ENCODE measurements around the gene FUCA1. TPM values are rescaled to one million over a fixed set of nuclear protein-coding genes. Genes with fewer than 3 reads are reported as not detected.
"Not testable (repeated sequence)": the region's sequence is repeated elsewhere in the genome, so short reads cannot be mapped to it uniquely, and the experiment has no call there.

Gene FUCA1
- total RNA-seq, 4 donors from 2014 or later = 30.4 to 231 (median 92.9) TPM

- peaks cover 11 to 24% (median 22%) of the 10 kb centered on the region in 4 donors for H3K4me1 ChIP-seq
- H3K27ac ChIP-seq = no peak overlapping the region
- no peaks in the 10 kb centered on the region for H3K9me3 ChIP-seq
- H3K36me3 ChIP-seq = peaks cover 0 to 6% (median 0%) of the 10 kb centered on the region in 4 donors
- H3K4me3 ChIP-seq = no peak overlapping the region
- in situ Hi-C loops (cut with MboI; ENCODE audit: low pct_ligation_motif_present in 1 of 4, low pct_unique_long_range_greater_than_20kb in 1 of 4, low sequenced_read_pairs in 3 of 4) (loop anchor here in 2 of 4 donors (10.0 to 25.0 kb wide), 2 partner anchors 59 to 106 kb away; partner anchors contain the start of genes CNR2 (in 1 of the 2) and FUCA1 (in 1 of the 2)), intact Hi-C loops (cut with DNase I; ENCODE audit: low total_unique reads) (loop anchor here (10.0 kb wide), 1 partner anchor 59 kb away; the partner anchor contains the start of gene FUCA1)
- no peak for DNase-seq
- no peak for TF ChIP-seq CTCF (IDR thresholded peaks at IDR 0.05)
- no peak for TF ChIP-seq POLR2AphosphoS5 (IDR thresholded peaks at IDR 0.05)
- TF ChIP-seq EP300 (IDR thresholded peaks at IDR 0.05; ENCODE audit: low read depth) = no peak
- no peaks in the 10 kb centered on the region for H3K27me3 ChIP-seq
- 77 to 80% methylated on average over 1 to 6 of the region's 6 CpGs for WGBS, 2 donors (ENCODE audit: low coverage in 1 of 2)
Observed at GRCh38 chr1:23806280-23806679, 61.8 kb downstream of the FUCA1 start.

DNA sequence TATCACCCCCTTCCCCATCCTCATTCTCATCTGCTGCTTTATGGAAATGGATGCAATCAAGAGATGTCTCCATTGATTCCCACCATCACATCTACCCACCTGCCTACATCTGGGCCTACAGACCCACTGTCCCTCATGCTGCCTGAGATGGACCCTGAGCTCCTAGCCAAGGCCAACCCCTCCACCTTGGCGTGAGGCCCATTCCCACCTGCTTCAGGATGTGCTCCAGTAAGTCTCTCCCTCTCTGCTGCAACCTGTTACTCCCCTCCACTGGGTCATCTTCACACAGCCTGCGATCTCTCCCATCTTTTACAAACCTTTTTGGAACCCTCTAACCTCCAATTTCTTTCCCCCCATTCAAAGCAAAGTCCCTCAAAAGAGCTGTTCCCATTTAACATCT is 63.1 kb downstream of the FUCA1 start:
- 96% methylated on average over 2 of the region's 2 CpGs; no CpG with 5 or more reads in 1 of the 2 donors for WGBS, 2 donors (ENCODE audit: low coverage in 1 of 2)
- Histone ChIP-seq H3K27ac (no peak overlapping the region), H3K9me3 (no peaks in the 10 kb centered on the region), H3K36me3 (peaks cover 0 to 6% (median 0%) of the 10 kb centered on the region in 4 donors), H3K4me3 (no peak overlapping the region), H3K27me3 (no peaks in the 10 kb centered on the region), H3K4me1 (peaks cover 9 to 16% (median 14%) of the 10 kb centered on the region in 4 donors)
- intact Hi-C loops (cut with DNase I; ENCODE audit: low total_unique reads) = loop anchor here (10.0 kb wide), 1 partner anchor 60 kb away; the partner anchor contains the start of gene FUCA1
- no peak for TF ChIP-seq EP300 (IDR thresholded peaks at IDR 0.05; ENCODE audit: low read depth)
- no peak for TF ChIP-seq POLR2A (IDR thresholded peaks at IDR 0.05)
- no peak for TF ChIP-seq CTCF (IDR thresholded peaks at IDR 0.05)
- TF ChIP-seq POLR2AphosphoS5 (IDR thresholded peaks at IDR 0.05) = no peak
- in situ Hi-C loops (cut with MboI; ENCODE audit: low pct_ligation_motif_present in 1 of 4, low pct_unique_long_range_greater_than_20kb in 1 of 4, low sequenced_read_pairs in 3 of 4) = loop anchor here in 2 of 4 donors (10.0 to 25.0 kb wide), 2 partner anchors 60 to 107 kb away; partner anchors contain the start of genes CNR2 (in 1 of the 2) and FUCA1 (in 1 of the 2)
- DNase-seq = no peak

- H3K4me1 ChIP-seq = peaks cover 12 to 15% (median 15%) of the 10 kb centered on the region in 4 donors
- no peak for DNase-seq
- no peak overlapping the region for H3K4me3 ChIP-seq
- intact Hi-C loops (cut with DNase I; ENCODE audit: low total_unique reads) = loop anchor here (10.0 kb wide), 1 partner anchor 60 kb away; the partner anchor contains the start of gene FUCA1
- H3K36me3 ChIP-seq = peaks cover 0 to 6% (median 0%) of the 10 kb centered on the region in 4 donors
- no peaks in the 10 kb centered on the region for H3K9me3 ChIP-seq
- in situ Hi-C loops (cut with MboI; ENCODE audit: low pct_ligation_motif_present in 1 of 4, low pct_unique_long_range_greater_than_20kb in 1 of 4, low sequenced_read_pairs in 3 of 4) = loop anchor here in 2 of 4 donors (10.0 to 25.0 kb wide), 2 partner anchors 60 to 108 kb away; partner anchors contain the start of genes CNR2 (in 1 of the 2) and FUCA1 (in 1 of the 2)
- TF ChIP-seq CTCF (IDR thresholded peaks at IDR 0.05) = no peak
- TF ChIP-seq POLR2A (IDR thresholded peaks at IDR 0.05) = no peak
- no peak for TF ChIP-seq POLR2AphosphoS5 (IDR thresholded peaks at IDR 0.05)
- TF ChIP-seq EP300 (IDR thresholded peaks at IDR 0.05; ENCODE audit: low read depth) = no peak
- H3K27me3 ChIP-seq = no peaks in the 10 kb centered on the region
- WGBS, 2 donors (ENCODE audit: low coverage in 1 of 2) = 68% methylated on average over 7 of the region's 7 CpGs; no CpG with 5 or more reads in 1 of the 2 donors
- H3K27ac ChIP-seq = no peak overlapping the region
Observed at GRCh38 chr1:23804183-23804835, 63.8 kb downstream of the FUCA1 start.

- DNase-seq = no peak
- in situ Hi-C loops (cut with MboI; ENCODE audit: low pct_ligation_motif_present in 1 of 4, low pct_unique_long_range_greater_than_20kb in 1 of 4, low sequenced_read_pairs in 3 of 4) = loop anchor here in 2 of 4 donors (10.0 to 25.0 kb wide), 2 partner anchors 61 to 109 kb away; partner anchors contain the start of genes CNR2 (in 1 of the 2) and FUCA1 (in 1 of the 2)
- H3K4me3 ChIP-seq = no peak overlapping the region
Observed at GRCh38 chr1:23803674-23804073, 64.4 kb downstream of the FUCA1 start.

DNA sequence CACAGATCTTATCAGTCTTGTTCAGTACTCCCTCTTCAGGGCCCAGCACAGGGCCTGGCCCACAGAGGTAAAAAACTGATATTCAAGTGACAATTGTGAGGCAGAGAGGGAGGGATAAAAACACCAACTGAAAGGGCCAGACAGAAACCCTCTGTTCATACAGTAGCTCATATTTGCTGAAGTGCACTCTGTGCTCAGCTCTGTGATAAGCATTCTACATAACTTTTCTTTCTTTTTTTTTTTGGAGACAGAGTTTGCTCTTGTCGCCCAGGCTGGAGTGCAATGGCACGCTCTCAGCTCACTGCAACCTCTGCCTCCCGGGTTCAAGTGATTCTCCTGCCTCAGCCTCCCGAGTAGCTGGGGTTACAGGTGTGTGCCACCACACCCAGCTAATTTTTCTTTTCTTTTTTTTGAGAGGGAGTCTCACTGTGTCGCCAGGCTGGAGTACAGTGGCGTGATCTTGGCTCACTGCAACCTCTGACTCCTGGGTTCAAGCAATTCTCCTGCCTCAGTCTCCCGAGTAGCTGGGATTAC is 65.2 kb downstream of the FUCA1 start:
- H3K36me3 ChIP-seq, H3K9me3 ChIP-seq, H3K27ac ChIP-seq, H3K4me3 ChIP-seq, H3K27me3 ChIP-seq, DNase-seq: not testable (repeated sequence)
- peaks cover 14 to 27% (median 25%) of the 10 kb centered on the region in 4 donors for H3K4me1 ChIP-seq
- 95 to 100% methylated on average over 2 to 7 of the region's 7 CpGs for WGBS, 2 donors (ENCODE audit: low coverage in 1 of 2)
- intact Hi-C loops (cut with DNase I; ENCODE audit: low total_unique reads) = loop anchor here (10.0 kb wide), 1 partner anchor 62 kb away; the partner anchor contains the start of gene FUCA1
- in situ Hi-C loops (cut with MboI; ENCODE audit: low pct_ligation_motif_present in 1 of 4, low pct_unique_long_range_greater_than_20kb in 1 of 4, low sequenced_read_pairs in 3 of 4) = loop anchor here in 2 of 4 donors (10.0 to 25.0 kb wide), 2 partner anchors 62 to 109 kb away; partner anchors contain the start of genes CNR2 (in 1 of the 2) and FUCA1 (in 1 of the 2)

More at GRCh38 chr1:23803674-23804073, 64.4 kb downstream of the FUCA1 start:
- intact Hi-C loops (cut with DNase I; ENCODE audit: low total_unique reads) = loop anchor here (10.0 kb wide), 1 partner anchor 61 kb away; the partner anchor contains the start of gene FUCA1
- H3K9me3 ChIP-seq = no peaks in the 10 kb centered on the region
- peaks cover 0 to 6% (median 0%) of the 10 kb centered on the region in 4 donors for H3K36me3 ChIP-seq
- H3K4me1 ChIP-seq = peaks cover 14 to 22% (median 21%) of the 10 kb centered on the region in 4 donors
- H3K27ac ChIP-seq = no peak overlapping the region
- TF ChIP-seq POLR2AphosphoS5 (IDR thresholded peaks at IDR 0.05) (no peak), EP300 (IDR thresholded peaks at IDR 0.05; ENCODE audit: low read depth) (no peak), POLR2A (IDR thresholded peaks at IDR 0.05) (no peak), CTCF (IDR thresholded peaks at IDR 0.05) (no peak)
- WGBS, 2 donors (ENCODE audit: low coverage in 1 of 2) = 93 to 100% methylated on average over 1 to 5 of the region's 5 CpGs
- H3K27me3 ChIP-seq = no peaks in the 10 kb centered on the region

Measured in transverse colon (tissue), 4 donors.